Measurements from ENCODE around the gene UGT1A4.

- TF ChIP-seq POLR2AphosphoS5 (IDR thresholded peaks at IDR 0.05; ENCODE audit: low read depth, low read length) (no peak), SIN3A (IDR thresholded peaks at IDR 0.05; ENCODE audit: low read depth) (no peak), SRF (IDR thresholded peaks at IDR 0.05; ENCODE audit: low read depth) (no peak)
These were observed 25.9 kb upstream of the UGT1A4 start, which contains the start of gene UGT1A6 for GRCh38 chr2:233692648-233693047.

Data from HCT116 (cell line).